Fibroblast of skin of left quadriceps (primary cell): ENCODE results near the gene KRT34.
"Not testable (repeated sequence)": the region's sequence is repeated elsewhere in the genome, so short reads cannot be mapped to it uniquely, and the experiment has no call there.

Source experiments
- DNase-seq, 2 experiments: peaks; one replicate each; pipeline ENCODE4 v3.0.0-alpha.2; 2013; ENCODE audit warnings: low read depth in 2 of 2

KRT34 gene

DNA sequence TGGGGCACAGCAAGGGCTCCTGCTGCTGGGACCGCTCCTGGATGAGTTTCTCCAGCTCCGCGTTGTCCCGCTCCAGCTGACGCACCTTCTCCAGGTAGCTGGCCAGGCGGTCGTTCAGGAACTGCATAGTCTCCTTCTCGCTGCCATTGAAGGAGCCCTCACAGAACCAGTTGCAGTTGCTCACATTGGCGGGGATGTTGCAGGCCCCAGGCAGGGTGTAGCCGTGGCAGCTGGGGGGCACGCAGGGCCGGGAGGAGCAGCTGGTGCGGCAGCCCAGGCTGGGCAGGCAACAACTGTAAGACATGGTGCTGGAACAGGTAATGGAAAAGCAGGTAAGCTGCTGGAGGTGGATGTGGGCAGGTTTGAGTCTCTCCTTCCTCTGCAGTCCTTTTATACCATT is at the start of gene KRT34:
KRT34 (minus strand) TSS at position 364 of the 400 bp plus-strand sequence; CDS start at position 304, 60 bp downstream.
- DNase-seq: not testable (repeated sequence)

DNA sequence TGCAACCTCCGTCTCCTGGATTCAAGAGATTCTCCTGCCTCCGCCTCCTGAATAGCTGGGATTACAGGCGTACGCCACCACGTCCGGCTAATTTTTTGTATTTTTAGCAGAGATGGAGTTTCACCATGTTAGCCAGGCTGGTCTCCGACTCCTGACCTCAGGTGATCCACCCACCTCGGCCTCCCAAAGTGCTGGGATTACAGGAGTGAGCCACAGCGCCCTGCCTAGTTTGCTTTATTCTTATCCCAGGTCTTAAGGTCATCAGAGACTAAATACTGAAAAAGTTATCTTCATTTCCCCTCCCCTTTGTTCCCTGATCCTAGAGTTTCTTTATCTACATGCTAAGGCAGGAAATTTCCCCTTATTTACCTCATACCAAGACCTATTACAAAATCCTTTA is 48.3 kb upstream of the KRT34 start:
- DNase-seq: not testable (repeated sequence)

DNA sequence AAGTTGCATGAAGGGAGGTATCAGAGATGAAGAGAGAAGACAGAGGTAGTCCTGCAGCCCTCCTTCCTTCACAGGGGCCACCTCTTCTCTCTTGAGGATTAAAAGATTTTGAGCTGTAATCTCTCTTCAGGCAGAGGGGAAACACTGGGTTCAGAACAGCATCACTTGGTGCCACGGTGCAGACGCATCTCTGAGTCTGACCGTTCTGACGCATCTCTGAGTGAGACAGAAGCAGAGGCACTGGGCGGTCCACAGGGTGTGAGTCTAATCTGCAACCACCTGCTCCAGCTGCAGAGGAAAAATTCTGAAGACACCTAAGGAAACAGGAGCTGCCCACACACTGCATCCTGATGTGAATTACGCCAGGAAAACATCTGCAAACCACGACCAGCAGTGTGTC is 47.6 kb upstream of the KRT34 start:
- no peak for DNase-seq

DNA sequence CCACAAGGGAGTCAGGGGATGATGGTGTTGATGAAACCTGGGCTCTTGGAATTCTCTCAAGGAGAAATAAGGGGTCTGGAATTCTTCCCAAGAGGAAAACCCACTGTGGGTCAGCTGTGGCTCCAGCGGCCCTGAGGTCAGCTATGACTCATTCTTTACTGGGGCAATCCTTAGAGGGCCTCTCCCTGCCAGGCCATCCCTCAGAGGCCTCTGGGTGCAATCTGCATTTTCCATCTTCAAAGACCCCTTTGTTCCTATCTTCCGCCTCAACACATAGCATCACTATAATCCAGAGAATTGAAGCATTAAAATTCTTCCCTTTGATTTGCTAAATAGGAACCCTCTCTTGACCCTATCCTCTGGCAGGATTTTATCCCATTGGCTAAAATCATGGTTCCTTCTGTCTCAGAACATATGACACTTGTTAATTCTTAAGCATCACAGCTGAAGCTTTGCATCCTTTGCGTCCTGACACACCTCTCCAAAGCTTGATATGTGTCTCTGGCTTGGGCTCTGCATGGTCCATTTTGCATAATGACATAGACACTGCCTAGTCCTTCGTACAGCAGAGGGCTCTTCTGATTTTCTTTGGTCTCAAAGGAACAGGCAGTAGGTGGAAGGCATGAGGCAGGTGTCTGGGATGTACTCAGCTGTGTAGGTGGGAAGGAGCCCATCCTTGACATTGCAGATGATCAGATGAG is 46.6 kb upstream of the KRT34 start:
- no peak for DNase-seq

DNA sequence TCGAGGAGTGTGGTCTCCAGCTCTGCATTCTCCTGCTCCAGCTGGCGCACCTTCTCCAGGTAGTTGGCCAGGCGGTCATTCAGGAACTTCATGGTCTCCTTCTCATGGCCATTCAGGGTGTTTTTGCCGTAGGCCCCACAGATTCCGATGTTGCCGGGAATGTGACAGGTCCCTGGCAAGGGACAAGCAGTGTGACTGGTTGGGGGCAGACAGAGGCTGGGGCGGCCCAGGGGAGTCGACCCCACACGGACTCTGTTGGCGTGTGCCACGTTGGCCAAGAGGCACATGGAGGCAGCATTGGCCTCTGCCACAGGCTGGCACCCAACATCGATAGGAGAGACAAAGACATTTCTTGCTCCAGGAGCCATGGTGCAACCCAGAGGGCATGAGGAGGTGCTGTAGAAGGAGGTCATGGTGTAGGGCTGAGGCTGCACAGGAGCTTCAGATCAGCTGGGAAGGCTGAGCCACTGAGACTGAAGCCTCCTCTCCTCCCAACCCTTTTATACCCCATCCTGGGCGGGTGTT is 42.1 kb upstream of the KRT34 start, which contains the start of gene KRT37:
KRT37 (minus strand) TSS at position 475 of the 525 bp plus-strand sequence; CDS start at position 413, 62 bp downstream.
- DNase-seq: no peak

DNA sequence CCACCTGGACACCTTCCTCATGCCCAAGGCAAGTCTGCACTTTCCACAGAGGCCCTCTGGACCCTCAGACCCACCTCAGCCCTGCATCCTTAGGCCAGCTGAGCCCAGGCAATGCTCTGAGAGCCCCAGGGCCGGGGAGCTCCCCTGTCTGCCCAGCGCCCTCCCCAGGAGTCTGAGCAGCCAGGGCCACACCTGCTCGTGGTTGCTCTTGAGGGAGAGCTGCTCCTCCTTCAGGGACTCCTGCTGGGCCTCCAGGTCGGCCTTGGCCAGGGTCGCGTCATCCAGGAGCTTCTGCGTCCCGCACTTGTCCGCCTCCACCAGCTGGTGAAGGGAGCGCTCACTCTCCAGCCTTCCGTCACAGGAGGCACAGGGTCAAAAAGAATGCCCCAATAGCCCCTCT is 40.5 kb upstream of the KRT34 start:
- DNase-seq: not testable (repeated sequence)

DNA sequence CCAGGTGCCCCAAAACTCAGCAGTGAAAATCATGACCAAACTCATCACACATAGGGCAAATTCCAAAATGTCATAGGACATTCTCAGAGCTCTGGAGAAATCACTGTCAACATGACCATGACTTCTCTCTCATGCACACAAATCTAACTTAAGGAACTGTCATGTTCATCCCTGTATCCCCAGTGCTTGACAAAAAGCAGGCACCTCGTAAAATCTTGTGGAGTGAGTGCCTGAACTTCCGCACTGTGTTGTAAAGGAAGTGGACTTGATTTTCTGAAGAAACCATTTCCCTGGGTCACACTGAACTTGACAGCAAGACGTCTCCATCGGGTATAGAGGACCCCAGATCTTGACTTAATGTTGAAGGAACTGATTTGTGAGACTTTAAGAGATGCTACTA is 39.5 kb upstream of the KRT34 start:
- no peak for DNase-seq

DNA sequence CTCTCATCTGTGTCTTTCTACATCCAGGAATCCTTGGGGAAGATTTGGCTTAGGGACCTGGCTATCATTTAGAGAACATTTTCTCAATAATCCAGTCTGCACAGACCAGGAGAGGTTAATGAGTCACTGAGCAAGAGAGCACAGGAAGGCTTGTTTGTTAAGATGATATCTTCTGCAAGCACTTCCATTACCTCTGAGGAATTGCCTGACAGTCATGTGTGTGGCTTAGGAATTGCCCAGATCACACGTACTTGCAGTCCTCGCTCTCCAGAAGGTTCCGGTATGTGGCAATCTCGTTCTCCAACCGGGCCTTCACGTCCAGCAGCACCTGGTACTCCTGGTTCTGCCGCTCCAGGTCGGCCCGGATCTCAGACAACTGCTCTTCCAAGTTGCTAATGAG is 39.0 kb upstream of the KRT34 start:
- DNase-seq: no peak

DNA sequence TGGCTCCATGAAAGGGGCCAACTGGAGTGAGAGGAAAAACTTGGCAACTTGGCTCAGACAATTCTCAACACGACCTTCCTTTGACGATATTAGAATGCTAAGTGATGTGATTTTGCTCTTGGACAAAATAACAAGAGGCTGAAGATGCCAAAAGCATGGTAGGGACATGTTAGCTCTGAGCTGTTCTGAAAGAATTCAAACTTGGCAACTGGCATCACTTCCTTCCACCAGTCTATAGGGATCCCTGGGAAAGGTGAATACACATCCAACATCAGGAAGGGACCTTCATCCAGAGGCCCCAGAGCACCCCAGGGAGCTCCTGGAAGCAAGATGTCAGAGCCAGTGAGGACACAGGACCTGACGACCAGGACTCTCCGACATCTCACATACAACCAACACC is 38.0 kb upstream of the KRT34 start:
- DNase-seq: no peak

DNA sequence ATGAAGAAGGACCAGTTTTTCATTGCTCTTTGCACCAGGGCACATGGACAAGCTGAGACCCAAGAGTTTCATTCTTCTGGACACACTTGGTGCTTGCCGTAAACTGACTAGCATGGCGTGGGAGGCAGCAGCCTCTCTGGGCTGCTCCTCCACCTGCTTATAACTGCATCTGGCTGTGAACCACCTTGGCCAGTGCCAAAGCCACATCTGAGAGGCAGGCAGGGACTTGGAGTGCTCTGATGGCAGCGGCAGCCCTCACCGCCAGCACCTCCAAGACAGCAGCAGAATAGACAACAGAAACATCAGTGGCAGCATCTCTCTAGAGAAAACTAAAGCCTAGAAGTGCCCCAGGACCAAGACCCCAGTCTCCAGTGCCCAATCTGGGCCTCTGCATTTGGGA is 37.6 kb upstream of the KRT34 start:
- DNase-seq: no peak

DNA sequence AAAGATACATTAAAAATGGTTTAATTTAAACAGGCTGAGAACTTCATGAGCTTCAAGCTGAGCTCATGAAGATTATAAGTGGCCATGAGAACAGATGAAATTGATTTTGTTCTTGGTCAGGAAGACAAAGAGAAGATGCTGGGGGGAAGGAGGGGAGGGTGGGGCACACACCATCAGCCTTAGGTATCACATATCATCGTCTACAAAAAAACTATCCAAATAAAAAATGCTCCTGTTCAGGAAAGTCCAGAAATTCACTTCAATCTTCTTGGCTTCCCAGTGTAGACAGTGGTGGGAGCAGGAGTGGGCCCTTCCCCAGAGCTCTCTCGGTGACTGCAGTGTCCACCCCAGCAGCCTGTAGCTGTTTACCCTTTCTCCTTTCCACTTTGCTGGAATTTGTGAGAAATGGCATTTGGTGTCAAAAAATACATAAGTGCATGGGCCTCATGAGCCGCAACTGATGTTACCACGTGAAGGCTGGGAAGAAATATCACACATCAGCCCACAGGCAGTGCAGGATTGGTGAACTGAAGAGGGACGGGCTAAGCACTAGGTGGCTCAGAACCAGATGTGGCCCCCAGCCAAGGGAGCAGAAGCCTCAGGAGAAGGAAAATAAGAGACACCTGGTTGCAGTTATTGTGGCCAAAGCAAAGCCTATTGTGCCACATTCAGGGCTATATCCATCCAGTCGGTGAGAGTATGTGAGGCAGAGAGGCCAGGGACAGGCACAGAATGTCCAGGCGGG is 36.2 kb upstream of the KRT34 start:
- DNase-seq: no peak

DNA sequence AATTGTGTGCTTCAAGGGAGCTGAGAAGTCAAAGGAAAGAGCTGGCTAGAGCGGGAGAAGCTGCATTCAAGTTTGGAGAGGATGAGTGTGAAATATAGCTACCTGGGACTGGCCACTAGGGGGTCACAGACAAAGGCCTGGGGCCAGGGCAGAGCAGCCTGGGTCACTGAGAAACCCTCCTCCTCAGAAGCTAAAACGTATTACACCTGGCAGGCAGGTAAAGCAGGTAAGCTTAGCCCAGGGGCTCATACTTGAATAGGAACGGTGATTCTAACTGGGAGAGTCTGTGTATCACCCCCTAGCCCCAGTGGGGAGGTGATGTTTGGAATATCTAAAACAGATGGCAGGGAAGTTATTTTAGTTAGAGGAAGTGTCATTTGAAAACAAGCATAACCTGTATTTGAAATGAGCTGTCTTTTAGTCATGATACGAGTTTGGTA is 35.5 kb upstream of the KRT34 start:
- no peak for DNase-seq

DNA sequence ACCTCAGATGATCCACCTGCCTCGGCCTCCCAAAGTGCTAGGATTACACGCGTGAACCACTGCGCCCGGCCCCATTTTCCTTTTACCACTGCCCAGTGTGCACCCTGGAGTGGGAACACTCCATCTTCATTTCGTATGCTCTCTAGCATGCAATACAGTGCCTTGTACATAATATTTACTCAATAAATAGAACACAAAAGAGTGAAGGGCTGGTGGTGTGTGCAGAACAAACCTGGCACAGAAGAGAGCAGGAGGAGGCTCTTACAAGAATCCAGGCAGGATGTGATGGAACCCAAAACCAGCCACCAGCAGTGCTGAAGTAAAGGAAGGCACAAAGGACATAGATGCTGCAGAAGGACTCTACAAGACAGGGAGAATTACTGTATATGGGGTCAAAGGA is 35.0 kb upstream of the KRT34 start:
- DNase-seq: no peak

DNA sequence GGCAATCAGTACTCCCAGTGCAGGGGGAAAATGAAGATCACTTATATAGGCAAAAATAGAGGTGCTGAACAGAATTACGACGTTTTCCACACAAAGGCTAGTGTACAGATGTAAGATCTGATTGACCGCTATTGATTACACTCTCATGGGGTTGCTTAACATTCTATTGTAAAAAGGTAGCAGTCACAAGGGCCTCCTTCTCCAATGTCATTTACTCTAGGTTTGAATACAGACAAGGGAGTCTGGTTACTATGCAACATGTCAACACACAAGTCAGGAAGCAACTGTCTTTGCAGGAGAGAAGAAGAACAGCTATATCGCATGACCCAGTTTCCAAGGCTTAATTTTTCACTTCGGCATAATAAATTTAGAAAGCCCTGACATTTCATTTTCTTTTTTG is 34.4 kb upstream of the KRT34 start:
- no peak for DNase-seq

DNA sequence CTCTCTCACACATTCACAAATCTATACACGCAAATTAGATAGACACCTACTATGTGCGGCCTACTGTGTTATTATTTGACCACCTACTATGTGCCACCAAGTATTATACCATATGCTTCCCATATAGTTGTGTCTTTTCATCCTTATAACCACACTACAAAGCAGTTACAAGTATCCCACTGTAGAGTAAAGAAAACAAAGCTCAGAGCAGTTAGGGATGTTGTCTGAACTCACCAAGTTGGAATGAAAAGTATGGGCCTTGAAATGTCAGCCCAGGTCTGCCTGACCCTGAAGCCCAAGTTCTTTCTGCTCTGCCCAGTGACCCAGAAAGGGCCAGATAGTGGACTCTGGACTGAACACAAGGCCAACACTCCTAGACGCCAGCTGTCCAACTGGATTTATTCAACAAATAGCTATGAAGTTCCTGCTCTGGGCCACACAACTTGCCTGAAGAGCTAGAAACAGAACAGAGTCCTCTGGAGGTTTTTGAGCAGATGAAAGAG is 33.8 kb upstream of the KRT34 start:
- no peak for DNase-seq

DNA sequence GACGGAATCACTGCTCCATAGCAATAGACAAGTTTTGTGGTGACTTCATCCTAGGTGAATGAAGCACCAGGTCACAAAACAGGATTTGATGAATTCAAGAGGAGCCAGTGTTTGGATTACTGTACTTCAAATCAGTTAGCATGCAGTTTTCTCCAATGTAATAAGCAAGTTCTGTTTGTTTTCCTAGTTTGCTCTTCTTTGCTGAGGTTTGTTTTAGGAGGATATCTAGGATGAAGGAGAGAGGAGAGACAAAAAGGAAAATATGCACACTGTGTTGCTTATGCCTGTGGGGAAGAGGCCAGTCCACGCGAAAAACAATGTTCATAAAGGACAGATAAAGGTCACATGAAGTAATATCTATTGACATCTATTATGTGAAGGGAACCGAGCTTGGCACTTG is 33.3 kb upstream of the KRT34 start:
- DNase-seq: no peak

DNA sequence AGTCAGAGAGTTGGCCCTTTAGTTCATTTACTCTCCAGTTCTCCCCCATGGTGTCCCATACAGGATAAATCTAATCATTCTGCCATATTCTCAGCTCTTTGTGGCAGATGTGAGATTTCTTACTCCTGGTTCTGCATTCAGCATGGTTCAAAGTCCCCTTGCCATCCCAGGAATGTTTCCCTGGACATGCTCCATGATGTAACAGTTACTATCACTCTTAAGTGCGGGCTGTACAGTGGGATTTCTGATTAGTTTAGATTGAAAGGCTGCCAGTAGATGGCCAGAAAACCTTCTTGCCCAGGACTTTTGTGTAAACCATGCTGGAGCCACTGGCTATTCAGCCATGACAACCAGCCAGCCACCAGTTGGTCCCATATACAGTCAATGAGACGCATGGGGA is 31.9 kb upstream of the KRT34 start:
- DNase-seq: no peak

DNA sequence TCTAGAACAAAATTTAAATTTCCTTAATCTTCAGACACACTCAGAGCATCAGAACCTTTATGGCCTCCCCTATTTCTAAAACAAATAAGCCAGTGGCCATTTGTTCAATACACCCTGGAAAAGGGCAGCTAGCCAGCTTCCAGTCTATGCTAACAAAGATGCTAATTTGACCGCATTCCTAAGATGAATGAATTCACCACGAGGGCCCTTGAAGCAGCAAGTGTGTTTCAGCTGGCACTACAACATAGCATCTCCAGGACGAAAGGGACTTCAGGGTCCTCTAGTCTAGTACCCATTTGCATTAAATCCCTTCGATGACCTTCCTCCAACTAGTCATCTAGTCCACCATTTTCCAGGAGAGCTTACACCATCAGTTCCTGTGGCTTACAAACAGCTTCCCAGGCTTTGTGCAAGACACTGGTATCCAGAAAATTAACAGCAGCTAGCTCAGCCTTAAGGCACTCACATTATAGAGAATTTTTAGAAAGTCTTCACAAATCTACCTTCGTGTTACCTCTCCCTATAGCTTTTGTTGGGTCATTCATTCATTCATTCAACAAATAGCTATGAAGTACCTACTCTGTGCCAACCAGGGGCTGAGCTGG is 31.3 kb upstream of the KRT34 start:
- no peak for DNase-seq

DNA sequence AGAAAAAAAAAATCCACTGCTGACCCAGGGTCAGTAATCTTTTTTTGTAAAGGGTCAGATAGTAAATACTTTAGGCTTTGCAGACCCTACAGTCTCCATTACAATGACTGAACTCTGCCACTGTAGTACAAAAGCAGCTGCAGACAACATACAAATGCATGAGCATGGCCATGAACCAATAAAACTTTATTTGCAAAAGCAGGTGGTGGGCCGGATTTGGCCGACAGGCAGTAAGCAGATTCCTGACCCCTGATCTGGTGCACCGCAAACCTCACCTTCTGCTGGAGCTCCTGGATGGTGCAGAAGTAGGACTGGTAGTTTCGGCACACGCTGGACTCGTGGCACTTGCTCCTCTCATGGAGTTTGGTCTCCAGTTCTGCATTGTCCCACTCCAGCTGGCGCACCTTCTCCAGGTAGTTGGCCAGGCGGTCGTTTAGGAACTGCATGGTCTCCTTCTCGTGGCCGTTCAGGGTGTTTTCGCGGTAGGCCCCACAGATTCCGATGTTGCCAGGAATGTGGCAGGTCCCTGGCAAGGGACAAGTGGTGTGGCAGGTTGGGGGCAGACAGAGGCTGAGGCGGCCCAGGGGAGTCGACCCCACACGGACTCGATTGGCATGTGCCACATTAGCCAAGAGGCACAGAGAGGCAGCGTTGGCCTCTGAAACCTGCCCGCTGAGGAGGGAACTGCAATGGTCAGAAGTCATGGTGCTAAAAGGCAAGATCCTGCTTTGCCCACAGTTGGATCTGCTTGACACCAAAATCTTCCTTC is 29.1 kb upstream of the KRT34 start:
- no peak for DNase-seq

DNA sequence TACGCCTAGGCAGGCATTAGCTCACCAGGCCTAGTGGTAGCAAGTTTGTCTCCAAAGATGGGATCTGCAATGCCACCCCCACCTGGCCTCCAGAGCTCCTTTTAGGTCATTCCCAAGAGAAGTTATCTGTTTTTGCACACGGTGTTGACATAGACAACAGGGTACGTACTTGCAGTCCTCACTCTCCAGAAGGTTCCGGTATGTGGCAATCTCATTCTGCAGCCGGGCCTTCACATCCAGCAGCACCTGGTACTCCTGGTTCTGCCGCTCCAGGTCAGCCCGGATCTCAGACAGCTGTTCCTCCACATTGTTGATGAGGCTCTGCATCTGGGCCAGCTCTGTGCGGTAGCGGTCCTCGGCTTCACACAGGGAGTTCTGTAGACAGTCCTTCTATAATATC is 25.1 kb upstream of the KRT34 start:
- DNase-seq: no peak

DNA sequence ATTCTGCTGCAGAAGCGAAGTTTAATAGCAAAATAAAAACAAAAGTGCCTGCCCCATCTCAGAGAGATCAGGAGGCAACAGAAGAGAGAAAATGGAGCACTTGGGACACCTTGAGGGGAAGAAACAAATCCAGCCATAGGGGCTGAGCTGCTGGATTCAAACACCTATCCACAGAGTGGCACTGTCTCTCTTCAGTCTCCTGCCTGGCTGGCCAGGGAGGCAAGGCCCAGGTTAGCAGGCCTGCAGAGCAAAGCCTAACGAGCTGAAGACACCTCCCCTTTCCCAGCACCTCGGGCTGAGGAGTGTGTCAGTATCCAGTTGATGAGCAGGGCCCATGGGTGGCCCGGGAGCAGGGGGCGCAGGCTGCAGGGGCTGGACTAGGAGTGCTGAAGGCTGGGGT is 24.1 kb upstream of the KRT34 start:
- no peak for DNase-seq
